Lung (tissue), 12 donors: ENCODE measurements around the gene ADCY10. TPM values are rescaled to one million over a fixed set of nuclear protein-coding genes. Genes with fewer than 3 reads are reported as not detected.

Experiments
- ATAC-seq: fragments of 200-7000 bp; cut with Tn5 transposase; one replicate; pipeline ENCODE4 v1.9.1; 2020; ENCODE audit warnings: moderate number of reproducible peaks; ENCODE audit not compliant: insufficient read depth, low FRiP score
- DNase-seq, 3 donors: peaks; one replicate each; pipeline ENCODE4 v3.0.0-alpha.2; 2013 to 2017
- H3K27ac ChIP-seq, 2 donors: one replicate each; pipeline ENCODE4 v1.5.1; 2013; ENCODE audit warnings: mild to moderate bottlenecking in 2 of 2, moderate library complexity in 2 of 2, control low read depth in 1 of 2, inconsistent platforms in 1 of 2, low read depth in 1 of 2, low read length in 1 of 2
- H3K27me3 ChIP-seq, 3 donors: one replicate each; pipeline ENCODE4 v1.5.1; 2013; ENCODE audit warnings: low read length in 2 of 3; ENCODE audit not compliant: control insufficient read depth in 3 of 3, insufficient read depth in 3 of 3
- H3K36me3 ChIP-seq, 4 donors: one replicate each; pipeline ENCODE4 v1.5.1; 2013; ENCODE audit warnings: low read length in 4 of 4, mild to moderate bottlenecking in 1 of 4, moderate library complexity in 1 of 4; ENCODE audit not compliant: control insufficient read depth in 4 of 4, insufficient read depth in 4 of 4
- H3K4me1 ChIP-seq, 5 donors: one replicate each; pipeline ENCODE4 v1.5.1; 2013; ENCODE audit warnings: low read length in 5 of 5, mild to moderate bottlenecking in 2 of 5, moderate library complexity in 1 of 5; ENCODE audit not compliant: control insufficient read depth in 5 of 5, insufficient read depth in 5 of 5
- H3K4me3 ChIP-seq: one replicate; pipeline ENCODE4 v1.5.1; 2013; ENCODE audit warnings: mild to moderate bottlenecking, control low read depth, moderate library complexity
- H3K9ac ChIP-seq, 2 donors: one replicate each; pipeline ENCODE4 v1.5.1; 2013; ENCODE audit warnings: low read length in 2 of 2, control low read depth in 1 of 2; ENCODE audit not compliant: insufficient read depth in 1 of 2
- H3K9me3 ChIP-seq, 4 donors: one replicate each; pipeline ENCODE4 v1.5.1; 2013; ENCODE audit warnings: low read length in 3 of 4, mild to moderate bottlenecking in 1 of 4, moderate library complexity in 1 of 4; ENCODE audit not compliant: control insufficient read depth in 4 of 4, insufficient read depth in 3 of 4
- whole genome bisulfite sequencing, 2 donors: extraction: QIAGEN DNeasy Blood & Tissue Kit; methylation state at CpG; one replicate each; pipeline ENCODE4 v1.1.7; 2013; 5-methylcytosine and 5-hydroxymethylcytosine counted together
- polyA plus RNA-seq, 2 donors: library from polyadenylated mRNA; stranded (reverse); fragments of 200-250 nt; gene quantifications; one replicate each; pipeline ENCODE4 v1.2.1, GENCODE V29; 2013
- total RNA-seq, 2 donors: library from RNA; depleted of rRNA in 1 of 2; stranded (reverse); fragments of >200 nt in 1 of 2; gene quantifications; one replicate each; pipeline ENCODE4 v1.2.1, GENCODE V29; 2014 to 2021
- TF ChIP-seq, protein P1 (sequence below): IDR thresholded peaks from 2 replicates; pipeline ENCODE4 v1.5.1; 2012; ENCODE audit warnings: mild to moderate bottlenecking; ENCODE audit errors: control extremely low read depth, extremely low read depth
- donor health status: control.
- donor health status: control.
- donor health status: Bipolar disorder and iron deficiency.
- donor health status: healthy.
- donor health status: DM: yes; HTN: yes; CAD: no.

ADCY10 gene
- total and polyA plus RNA-seq, 4 donors: 0.06 to 0.10 (median 0.09) TPM; not detected in 1

DNA sequence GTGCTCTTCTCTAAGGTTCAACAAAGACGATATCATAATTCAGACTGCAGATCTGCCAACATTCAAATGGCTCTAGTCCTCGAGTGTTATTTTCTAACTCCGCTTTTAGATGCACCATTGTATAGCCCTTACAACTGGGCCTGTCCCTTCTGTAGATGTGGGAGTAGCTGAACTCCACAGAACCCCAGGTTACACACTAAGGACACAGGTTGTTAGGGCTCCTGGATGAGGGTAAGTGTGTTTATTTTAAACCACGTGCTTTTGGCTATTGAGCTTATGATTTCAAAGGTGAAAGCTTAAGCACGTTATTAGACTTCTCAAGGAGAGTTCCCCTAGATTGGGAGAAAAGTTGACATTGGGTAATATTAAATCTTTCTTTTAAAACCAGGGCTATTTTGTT, 127.4 kb downstream of the ADCY10 start:
- H3K4me3 ChIP-seq: no peak overlapping the region
- H3K9me3 ChIP-seq: peaks cover 0 to 2% (median 0%) of the 10 kb centered on the region in 4 donors
- no peak for ATAC-seq
- H3K36me3 ChIP-seq: peaks cover 9 to 35% (median 28%) of the 10 kb centered on the region in 4 donors
- no peak overlapping the region for H3K9ac ChIP-seq
- TF ChIP-seq, protein P1, sequence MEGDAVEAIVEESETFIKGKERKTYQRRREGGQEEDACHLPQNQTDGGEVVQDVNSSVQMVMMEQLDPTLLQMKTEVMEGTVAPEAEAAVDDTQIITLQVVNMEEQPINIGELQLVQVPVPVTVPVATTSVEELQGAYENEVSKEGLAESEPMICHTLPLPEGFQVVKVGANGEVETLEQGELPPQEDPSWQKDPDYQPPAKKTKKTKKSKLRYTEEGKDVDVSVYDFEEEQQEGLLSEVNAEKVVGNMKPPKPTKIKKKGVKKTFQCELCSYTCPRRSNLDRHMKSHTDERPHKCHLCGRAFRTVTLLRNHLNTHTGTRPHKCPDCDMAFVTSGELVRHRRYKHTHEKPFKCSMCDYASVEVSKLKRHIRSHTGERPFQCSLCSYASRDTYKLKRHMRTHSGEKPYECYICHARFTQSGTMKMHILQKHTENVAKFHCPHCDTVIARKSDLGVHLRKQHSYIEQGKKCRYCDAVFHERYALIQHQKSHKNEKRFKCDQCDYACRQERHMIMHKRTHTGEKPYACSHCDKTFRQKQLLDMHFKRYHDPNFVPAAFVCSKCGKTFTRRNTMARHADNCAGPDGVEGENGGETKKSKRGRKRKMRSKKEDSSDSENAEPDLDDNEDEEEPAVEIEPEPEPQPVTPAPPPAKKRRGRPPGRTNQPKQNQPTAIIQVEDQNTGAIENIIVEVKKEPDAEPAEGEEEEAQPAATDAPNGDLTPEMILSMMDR: no peak
- no peak overlapping the region for H3K27ac ChIP-seq
- H3K27me3 ChIP-seq: no peaks in the 10 kb centered on the region
- peak in 1 of 3 donors; percentile 35 for DNase-seq
- 79 to 83% methylated on average over 5 of the region's 5 CpGs for WGBS, 2 donors
- peaks cover 0 to 5% (median 0%) of the 10 kb centered on the region in 5 donors for H3K4me1 ChIP-seq

DNA sequence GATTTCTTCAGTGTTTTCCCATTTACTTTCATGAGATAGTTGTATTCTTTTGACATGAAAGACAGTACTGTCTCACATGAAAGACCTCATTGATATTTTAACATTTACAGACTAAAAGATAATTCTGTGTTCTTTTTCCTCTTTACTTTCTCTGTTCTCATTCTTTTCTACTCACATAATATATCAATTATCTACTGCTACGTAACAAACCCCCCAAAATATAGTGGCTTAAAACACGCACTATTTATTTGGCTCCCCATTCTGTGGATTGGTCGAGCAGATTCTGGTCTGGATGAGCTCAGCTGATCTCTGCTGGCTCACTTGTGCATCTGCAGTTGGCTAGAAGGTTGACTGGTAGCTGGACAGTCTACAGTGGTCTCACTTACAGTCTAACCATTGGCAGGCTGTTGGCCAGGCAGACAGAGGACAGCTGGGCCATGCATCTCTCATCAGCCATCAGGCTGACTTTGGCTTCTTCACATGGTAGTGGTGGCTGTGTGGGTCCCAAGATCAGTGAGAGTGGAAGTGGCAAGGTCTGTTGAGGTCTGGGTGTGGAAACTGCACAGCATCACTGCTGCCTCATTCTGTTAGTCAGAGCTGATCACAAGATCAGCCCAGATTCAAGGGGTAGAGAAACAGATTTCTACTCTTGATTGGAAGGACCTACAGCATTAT, 128.9 kb downstream of the ADCY10 start:
- H3K4me3 ChIP-seq: no peak overlapping the region
- H3K27me3 ChIP-seq: no peaks in the 10 kb centered on the region
- H3K36me3 ChIP-seq: peaks cover 4 to 38% (median 27%) of the 10 kb centered on the region in 4 donors
- H3K9me3 ChIP-seq: peaks cover 0 to 1% (median 0%) of the 10 kb centered on the region in 4 donors
- no peak for DNase-seq
- H3K9ac ChIP-seq: no peak overlapping the region
- WGBS, 2 donors: 92 to 94% methylated on average over 3 of the region's 3 CpGs
- H3K27ac ChIP-seq: no peak overlapping the region
- TF ChIP-seq, protein P1: no peak
- no peaks in the 10 kb centered on the region for H3K4me1 ChIP-seq
- no peak for ATAC-seq

DNA sequence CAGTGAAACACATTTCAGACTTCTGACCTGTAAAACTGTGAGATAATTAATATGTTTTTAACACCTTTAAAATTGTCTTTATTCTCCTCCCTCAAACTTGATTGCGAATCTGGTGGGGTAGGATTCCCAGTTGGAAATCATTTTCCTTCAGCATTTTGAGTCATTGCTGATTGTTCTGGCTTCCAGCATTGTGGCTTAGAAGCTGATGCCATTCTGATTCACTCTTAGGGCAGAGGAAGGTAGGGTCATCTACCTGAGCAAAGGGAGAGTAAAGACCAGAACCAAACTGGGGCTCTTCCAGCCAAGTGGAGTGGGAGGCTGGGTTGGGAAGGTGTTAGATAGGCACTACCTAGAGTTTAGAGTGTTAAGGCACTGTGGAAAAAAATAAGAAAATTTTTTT, 131.0 kb downstream of the ADCY10 start:
- no peaks in the 10 kb centered on the region for H3K4me1 ChIP-seq
- H3K9me3 ChIP-seq: peaks cover 0 to 4% (median 0%) of the 10 kb centered on the region in 4 donors
- peaks cover 5 to 33% (median 22%) of the 10 kb centered on the region in 4 donors for H3K36me3 ChIP-seq
- WGBS, 2 donors: 98 to 100% methylated on average over 1 of the region's 1 CpG
- ATAC-seq: no peak
- TF ChIP-seq, protein P1: no peak
- no peak for DNase-seq
- no peak overlapping the region for H3K9ac ChIP-seq
- H3K4me3 ChIP-seq: no peak overlapping the region
- H3K27me3 ChIP-seq: no peaks in the 10 kb centered on the region
- H3K27ac ChIP-seq: no peak overlapping the region
